Measurements from ENCODE around the gene DLX4.

Gene DLX4

DNA sequence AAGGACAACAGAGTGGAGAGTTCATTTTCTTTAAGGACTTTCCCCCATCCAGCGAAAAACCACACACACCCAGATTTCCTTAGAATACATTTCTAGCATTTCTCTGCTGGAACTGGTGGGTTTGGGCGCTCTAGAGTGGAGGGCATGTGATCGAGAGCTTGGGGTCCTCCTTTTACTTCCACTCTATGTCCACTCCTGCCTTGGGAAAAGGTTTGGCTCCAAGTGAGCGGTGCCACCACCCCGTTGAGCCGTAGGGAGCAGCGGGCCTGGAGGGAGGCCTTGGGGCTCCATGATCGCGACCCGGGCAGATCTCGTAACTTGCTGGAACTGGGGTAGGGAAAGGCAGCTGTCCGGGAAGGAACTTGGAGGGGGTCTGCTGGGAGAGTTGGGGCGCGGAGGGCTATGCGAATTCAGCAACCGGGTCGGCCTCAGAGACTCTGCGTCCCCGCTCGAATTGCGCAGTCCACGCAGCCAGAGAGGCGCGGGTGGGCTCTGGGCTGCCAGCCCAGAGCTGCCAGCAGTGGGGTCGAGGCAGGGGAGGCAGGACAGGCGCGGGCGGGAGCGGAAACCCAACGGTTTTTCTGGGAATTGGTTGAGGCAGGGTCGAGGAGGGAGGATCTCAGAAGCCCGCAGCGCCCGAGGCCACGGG is 2.3 kb downstream of the DLX4 start:
- Histone ChIP-seq H3K9ac (ENCODE audit: low read length) (no peak overlapping the region), H3K4me1 (ENCODE audit: insufficient read depth, low read length) (peaks cover 18% of the 10 kb centered on the region), H3K27me3 (ENCODE audit: control insufficient read depth in 1 of 2, insufficient read depth in 2 of 2, low read length in 2 of 2) (peaks cover 65 to 80% of the 10 kb centered on the region in 2 donors), H3K36me3 (ENCODE audit: insufficient read depth, low read length) (no peaks in the 10 kb centered on the region), H3K4me3 (ENCODE audit: low read depth in 1 of 2, low read length in 2 of 2) (no peak overlapping the region), H3K27ac (ENCODE audit: low read depth, low read length) (no peak overlapping the region), H3K9me3 (ENCODE audit: low read length) (no peaks in the 10 kb centered on the region)

DNA sequence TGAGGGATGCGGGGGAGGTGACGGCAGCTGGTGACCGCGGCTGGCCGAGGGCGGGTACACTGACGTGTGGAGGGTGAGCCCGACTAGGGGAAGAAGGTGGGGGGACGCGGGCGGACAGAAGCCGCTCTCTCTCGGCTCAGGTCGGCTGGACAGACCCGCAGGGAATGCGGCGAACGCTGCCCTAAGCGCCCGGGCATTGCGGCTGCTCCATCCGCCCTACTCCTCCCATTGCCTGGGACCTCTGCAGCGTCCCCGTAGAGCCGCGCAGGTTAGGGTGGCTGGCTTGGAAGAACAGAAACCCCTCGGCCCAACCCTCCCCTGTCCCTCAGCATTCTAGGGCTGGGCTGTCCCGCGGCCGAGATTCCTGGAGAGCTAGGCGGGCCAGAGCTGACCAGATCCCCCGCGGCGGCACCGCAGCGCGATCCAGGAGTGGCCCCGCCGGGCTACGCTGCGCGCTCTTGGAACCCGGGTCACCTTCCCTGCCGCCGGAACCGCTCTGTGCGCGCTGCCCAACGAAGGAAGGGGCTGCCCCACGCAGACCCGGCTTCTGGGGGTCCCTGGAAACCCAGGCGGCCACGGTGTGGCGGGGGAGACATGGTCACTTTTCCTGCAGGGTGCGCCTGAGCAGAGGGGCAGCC is 3.0 kb downstream of the DLX4 start:
- H3K27ac ChIP-seq (ENCODE audit: low read depth, low read length), result no peak overlapping the region
- H3K36me3 ChIP-seq (ENCODE audit: insufficient read depth, low read length), result no peaks in the 10 kb centered on the region
- no peaks in the 10 kb centered on the region for H3K9me3 ChIP-seq (ENCODE audit: low read length)
- no peak overlapping the region for H3K4me3 ChIP-seq (ENCODE audit: low read depth in 1 of 2, low read length in 2 of 2)
- H3K4me1 ChIP-seq (ENCODE audit: insufficient read depth, low read length), result peaks cover 18% of the 10 kb centered on the region
- peaks cover 59 to 74% of the 10 kb centered on the region in 2 donors for H3K27me3 ChIP-seq (ENCODE audit: control insufficient read depth in 1 of 2, insufficient read depth in 2 of 2, low read length in 2 of 2)
- H3K9ac ChIP-seq (ENCODE audit: low read length), result no peak overlapping the region

DNA sequence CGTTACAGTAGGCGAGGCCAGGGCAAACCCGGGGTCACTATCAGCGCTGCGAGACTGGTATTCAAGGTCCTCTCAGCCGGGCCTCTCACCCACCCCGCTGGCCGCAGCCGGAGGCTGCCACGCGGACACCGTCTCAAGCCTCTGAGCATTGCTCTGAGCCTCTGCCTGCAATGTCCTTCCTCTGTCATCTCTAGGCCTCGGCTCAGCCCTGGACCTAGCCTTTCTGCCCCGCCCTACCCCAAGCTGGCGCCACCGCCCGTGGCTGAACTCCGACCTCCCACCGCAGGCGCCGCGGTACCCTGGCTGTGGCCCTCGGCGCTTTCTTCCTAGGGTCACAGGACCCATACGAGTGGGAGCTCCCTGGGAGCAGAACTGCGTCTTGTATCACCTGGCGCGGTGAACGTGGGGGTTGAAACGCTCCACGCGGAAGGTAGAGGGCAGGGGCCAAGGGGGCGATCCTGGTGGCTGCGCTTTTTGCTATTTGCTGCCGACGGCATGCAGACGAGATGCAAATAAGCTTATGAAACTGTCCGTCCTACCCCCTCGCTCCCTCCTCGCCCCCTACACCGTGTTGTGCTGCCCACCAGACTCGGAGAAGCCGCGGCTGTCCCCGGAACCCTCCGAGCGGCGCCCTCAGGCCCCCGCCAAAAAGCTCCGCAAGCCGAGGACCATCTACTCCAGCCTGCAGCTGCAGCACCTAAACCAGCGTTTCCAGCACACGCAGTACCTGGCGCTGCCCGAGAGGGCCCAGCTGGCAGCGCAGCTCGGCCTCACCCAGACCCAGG is 3.7 kb downstream of the DLX4 start:
- H3K27ac ChIP-seq (ENCODE audit: low read depth, low read length), result no peak overlapping the region
- H3K4me3 ChIP-seq (ENCODE audit: low read depth in 1 of 2, low read length in 2 of 2), result no peak overlapping the region
- no peak overlapping the region for H3K9ac ChIP-seq (ENCODE audit: low read length)
- no peaks in the 10 kb centered on the region for H3K9me3 ChIP-seq (ENCODE audit: low read length)
- H3K36me3 ChIP-seq (ENCODE audit: insufficient read depth, low read length), result no peaks in the 10 kb centered on the region
- peaks cover 53 to 67% of the 10 kb centered on the region in 2 donors for H3K27me3 ChIP-seq (ENCODE audit: control insufficient read depth in 1 of 2, insufficient read depth in 2 of 2, low read length in 2 of 2)
- peaks cover 18% of the 10 kb centered on the region for H3K4me1 ChIP-seq (ENCODE audit: insufficient read depth, low read length)

DNA sequence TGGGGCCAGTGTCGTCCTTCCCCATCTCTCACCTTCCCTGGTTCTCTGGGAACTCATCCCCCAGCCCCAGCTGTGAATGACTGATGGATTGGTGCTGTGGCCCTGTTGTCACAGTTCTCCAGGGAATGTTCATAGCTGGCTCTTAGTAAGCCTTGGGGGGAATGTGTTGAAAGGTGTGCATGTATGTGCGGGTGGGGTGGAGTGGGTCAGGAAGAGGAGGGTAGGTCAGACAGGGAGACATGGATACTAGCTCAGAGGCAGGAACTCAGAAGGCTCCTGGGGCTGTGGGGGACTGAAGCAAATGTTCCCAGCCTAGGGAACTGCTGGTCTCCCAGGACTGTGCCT is 4.3 kb downstream of the DLX4 start:
- H3K9ac ChIP-seq (ENCODE audit: low read length), result no peak overlapping the region
- no peaks in the 10 kb centered on the region for H3K9me3 ChIP-seq (ENCODE audit: low read length)
- peaks cover 18% of the 10 kb centered on the region for H3K4me1 ChIP-seq (ENCODE audit: insufficient read depth, low read length)
- no peaks in the 10 kb centered on the region for H3K36me3 ChIP-seq (ENCODE audit: insufficient read depth, low read length)
- no peak overlapping the region for H3K27ac ChIP-seq (ENCODE audit: low read depth, low read length)
- peaks cover 49 to 61% of the 10 kb centered on the region in 2 donors for H3K27me3 ChIP-seq (ENCODE audit: control insufficient read depth in 1 of 2, insufficient read depth in 2 of 2, low read length in 2 of 2)
- no peak overlapping the region for H3K4me3 ChIP-seq (ENCODE audit: low read depth in 1 of 2, low read length in 2 of 2)

DNA sequence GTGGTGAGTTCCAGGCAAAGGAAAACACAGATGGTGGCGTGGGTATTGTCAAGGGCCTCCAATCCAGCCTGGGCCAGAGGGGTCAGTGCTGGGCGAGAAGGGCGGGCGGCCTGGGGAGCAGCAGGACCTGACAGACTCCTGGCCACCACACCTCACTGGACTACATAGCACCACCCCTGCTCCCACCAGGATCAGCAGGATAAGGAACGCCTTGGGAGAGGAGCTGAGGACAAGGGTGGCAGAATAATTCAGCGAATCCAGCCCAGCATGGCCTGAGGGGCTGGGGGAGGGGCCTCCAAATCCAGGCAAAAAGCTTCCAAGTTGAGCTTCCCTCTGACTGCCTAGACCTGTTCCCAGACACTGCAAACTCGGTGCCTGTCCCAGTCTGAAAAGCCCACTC is 6.5 kb downstream of the DLX4 start:
- Histone ChIP-seq H3K4me1 (ENCODE audit: insufficient read depth, low read length) (peaks cover 8% of the 10 kb centered on the region), H3K36me3 (ENCODE audit: insufficient read depth, low read length) (no peaks in the 10 kb centered on the region), H3K27ac (ENCODE audit: low read depth, low read length) (no peak overlapping the region), H3K9me3 (ENCODE audit: low read length) (no peaks in the 10 kb centered on the region), H3K27me3 (ENCODE audit: control insufficient read depth in 1 of 2, insufficient read depth in 2 of 2, low read length in 2 of 2) (peaks cover 28 to 53% of the 10 kb centered on the region in 2 donors), H3K4me3 (ENCODE audit: low read depth in 1 of 2, low read length in 2 of 2) (no peak overlapping the region), H3K9ac (ENCODE audit: low read length) (no peak overlapping the region)

DNA sequence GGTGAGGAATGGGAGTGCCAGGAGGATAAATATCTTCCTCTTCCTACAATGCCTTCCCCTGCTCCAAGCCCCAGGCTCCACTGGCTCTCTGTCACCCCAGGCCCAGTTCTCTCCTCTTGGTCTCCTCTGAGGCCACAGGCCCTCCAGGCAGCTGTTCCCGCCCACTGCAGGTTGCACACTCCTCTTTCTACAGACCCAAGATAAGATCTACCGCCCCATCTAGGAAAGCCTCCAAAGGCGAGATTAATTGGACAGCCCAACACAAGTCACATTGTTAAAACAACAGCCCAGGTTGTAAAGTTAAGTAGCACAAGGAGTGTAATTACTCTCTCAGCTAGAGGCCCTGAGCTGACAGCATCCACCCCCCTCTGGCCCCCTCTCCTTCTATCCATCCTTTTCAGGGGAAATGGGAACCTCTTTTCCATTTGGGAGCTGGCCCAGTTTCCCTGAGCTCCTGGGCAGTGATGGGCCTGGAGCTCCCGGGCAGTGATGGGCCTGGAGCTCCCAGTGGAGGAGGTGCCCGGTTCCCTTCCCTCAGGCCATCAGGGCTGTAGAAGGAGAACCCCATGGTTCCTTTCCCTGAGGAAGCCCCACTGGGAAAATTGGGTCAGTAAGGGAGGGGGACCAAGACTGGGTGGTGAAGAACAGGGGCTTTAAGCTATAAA is 7.3 kb downstream of the DLX4 start:
- H3K27ac ChIP-seq (ENCODE audit: low read depth, low read length), result no peak overlapping the region
- no peak overlapping the region for H3K4me3 ChIP-seq (ENCODE audit: low read depth in 1 of 2, low read length in 2 of 2)
- H3K9me3 ChIP-seq (ENCODE audit: low read length), result no peaks in the 10 kb centered on the region
- no peak overlapping the region for H3K9ac ChIP-seq (ENCODE audit: low read length)
- H3K4me1 ChIP-seq (ENCODE audit: insufficient read depth, low read length), result peaks cover 8% of the 10 kb centered on the region
- H3K36me3 ChIP-seq (ENCODE audit: insufficient read depth, low read length), result no peaks in the 10 kb centered on the region
- H3K27me3 ChIP-seq (ENCODE audit: control insufficient read depth in 1 of 2, insufficient read depth in 2 of 2, low read length in 2 of 2), result peaks cover 21 to 53% of the 10 kb centered on the region in 2 donors

DNA sequence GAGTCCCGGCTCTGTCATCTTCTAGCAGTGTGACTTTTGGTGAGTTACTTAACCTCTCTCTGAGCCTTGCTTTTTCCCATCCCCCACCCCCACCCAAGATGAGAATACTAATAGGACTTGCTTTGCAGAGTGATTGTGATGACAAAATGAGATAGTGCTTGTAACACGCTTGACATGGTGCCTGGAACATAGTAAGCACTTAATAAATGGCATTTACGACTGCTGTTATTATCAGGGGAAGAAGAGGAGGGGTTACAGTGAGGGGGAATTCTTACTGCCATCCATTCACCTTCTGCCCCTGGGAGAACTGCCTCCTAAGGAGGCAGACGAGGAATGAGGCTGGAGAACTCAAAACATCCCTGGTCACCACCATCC is 7.8 kb downstream of the DLX4 start:
- peaks cover 8% of the 10 kb centered on the region for H3K4me1 ChIP-seq (ENCODE audit: insufficient read depth, low read length)
- no peak overlapping the region for H3K9ac ChIP-seq (ENCODE audit: low read length)
- no peaks in the 10 kb centered on the region for H3K9me3 ChIP-seq (ENCODE audit: low read length)
- H3K27me3 ChIP-seq (ENCODE audit: control insufficient read depth in 1 of 2, insufficient read depth in 2 of 2, low read length in 2 of 2), result peaks cover 20 to 48% of the 10 kb centered on the region in 2 donors
- no peak overlapping the region for H3K27ac ChIP-seq (ENCODE audit: low read depth, low read length)
- H3K4me3 ChIP-seq (ENCODE audit: low read depth in 1 of 2, low read length in 2 of 2), result no peak overlapping the region
- no peaks in the 10 kb centered on the region for H3K36me3 ChIP-seq (ENCODE audit: insufficient read depth, low read length)

DNA sequence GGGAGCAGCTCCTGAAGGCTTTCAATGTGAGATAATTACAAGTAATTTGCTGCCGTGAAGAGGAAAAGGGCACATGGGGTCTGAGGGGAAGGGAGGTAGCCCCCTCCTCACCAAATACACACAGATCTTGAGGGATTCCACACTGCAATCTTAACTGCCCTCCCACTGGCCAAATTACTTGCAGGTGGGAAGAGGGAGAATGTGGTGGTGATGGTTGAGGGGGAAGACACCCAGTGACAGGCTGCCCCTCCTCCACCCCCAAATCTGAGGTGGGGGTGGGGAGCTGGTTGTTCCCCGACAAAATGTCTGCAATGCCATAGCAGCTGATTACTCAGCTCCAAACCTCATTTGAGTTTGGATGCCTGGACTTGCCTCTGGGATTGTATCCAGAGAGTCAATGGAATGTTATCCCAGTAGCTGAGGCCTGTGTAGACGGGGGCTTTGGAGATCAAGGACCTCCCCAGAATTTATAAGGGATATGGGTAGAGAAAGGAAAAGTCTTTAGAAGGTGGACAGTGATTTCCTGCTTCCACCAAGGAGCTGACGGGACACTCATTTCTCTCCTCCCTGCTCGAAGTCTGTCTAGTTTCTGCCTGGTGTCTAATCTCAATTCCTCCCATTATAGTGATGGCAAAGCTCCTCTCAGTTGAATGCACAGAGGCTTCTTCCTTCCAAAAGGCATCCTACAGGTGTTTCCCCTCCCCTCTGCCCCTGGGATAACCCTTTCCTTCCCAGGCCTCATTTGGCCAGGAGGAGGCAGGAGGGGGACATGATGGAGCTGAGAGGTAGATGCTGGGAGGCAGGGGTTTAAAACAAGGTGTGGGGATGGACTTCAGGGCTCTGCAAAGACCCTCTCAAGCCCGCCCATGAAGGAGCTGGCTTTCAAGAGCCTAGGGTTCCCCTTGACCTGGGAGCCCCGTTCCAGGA is 8.7 kb downstream of the DLX4 start:
- H3K9me3 ChIP-seq (ENCODE audit: low read length), result no peaks in the 10 kb centered on the region
- no peak overlapping the region for H3K27ac ChIP-seq (ENCODE audit: low read depth, low read length)
- no peak overlapping the region for H3K9ac ChIP-seq (ENCODE audit: low read length)
- no peaks in the 10 kb centered on the region for H3K36me3 ChIP-seq (ENCODE audit: insufficient read depth, low read length)
- peaks cover 15 to 39% of the 10 kb centered on the region in 2 donors for H3K27me3 ChIP-seq (ENCODE audit: control insufficient read depth in 1 of 2, insufficient read depth in 2 of 2, low read length in 2 of 2)
- H3K4me1 ChIP-seq (ENCODE audit: insufficient read depth, low read length), result peaks cover 3% of the 10 kb centered on the region
- H3K4me3 ChIP-seq (ENCODE audit: low read depth in 1 of 2, low read length in 2 of 2), result no peak overlapping the region

DNA sequence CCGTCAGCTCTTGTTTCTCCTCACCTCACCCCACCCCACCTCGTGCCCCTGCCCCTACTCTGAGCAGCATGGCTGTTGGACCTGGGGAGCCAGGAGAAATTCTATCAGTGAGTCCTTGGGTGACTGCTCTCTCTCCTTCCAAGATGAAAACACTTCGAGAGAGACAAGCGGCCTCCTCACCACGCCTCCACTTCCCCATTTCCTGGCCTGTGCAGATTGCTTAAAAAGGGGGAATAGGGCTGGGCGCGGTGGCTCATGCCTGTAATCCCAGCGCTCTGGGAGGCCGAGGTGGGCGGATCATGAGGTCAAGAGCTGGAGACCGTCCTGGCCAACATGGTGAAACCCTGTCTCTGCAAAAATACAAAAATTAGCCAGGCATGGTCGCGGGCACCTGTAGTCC is 9.5 kb downstream of the DLX4 start:
- Histone ChIP-seq H3K36me3 (ENCODE audit: insufficient read depth, low read length) (no peaks in the 10 kb centered on the region), H3K4me3 (ENCODE audit: low read depth in 1 of 2, low read length in 2 of 2) (no peak overlapping the region), H3K9ac (ENCODE audit: low read length) (no peak overlapping the region), H3K27me3 (ENCODE audit: control insufficient read depth in 1 of 2, insufficient read depth in 2 of 2, low read length in 2 of 2) (peaks cover 7 to 31% of the 10 kb centered on the region in 2 donors), H3K27ac (ENCODE audit: low read depth, low read length) (no peak overlapping the region), H3K4me1 (ENCODE audit: insufficient read depth, low read length) (no peaks in the 10 kb centered on the region), H3K9me3 (ENCODE audit: low read length) (no peaks in the 10 kb centered on the region)

DNA sequence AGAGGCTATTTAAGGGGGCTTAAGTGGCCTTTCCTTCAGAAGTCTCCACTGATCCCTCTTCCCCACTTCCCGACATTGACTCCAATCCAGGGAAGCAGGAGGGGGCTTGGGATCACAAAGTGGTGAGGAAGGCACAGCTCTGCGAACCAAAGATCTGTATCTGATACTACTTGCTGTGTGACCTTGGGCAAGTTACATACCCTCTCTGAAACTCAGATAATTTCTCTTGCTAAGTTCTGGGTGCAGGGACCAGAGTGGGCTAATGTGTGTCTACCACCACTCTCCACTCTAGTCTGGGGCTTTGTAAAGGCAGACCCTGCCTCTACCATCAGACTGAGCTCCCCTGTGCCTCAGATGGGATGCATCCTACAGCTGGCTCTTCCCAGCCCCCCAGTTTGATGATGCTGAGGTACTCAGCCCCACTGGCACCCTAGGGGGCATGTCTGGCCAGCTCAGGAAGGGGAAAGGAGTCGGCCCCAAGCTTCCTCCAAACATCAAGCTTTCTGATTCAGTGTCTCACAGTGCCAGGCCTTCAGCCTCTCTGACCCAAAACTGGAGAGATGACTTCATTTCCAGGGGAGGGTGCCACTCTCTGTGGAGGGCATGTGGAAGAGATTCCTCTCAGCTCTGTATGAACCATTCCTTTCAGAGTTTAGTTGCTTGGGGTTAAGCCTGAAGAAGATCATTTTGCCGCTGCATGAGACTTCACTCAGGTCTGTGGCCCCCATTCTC is 10.9 kb downstream of the DLX4 start:
- Histone ChIP-seq H3K9ac (ENCODE audit: low read length) (no peak overlapping the region), H3K9me3 (ENCODE audit: low read length) (no peaks in the 10 kb centered on the region), H3K4me1 (ENCODE audit: insufficient read depth, low read length) (no peaks in the 10 kb centered on the region), H3K27me3 (ENCODE audit: control insufficient read depth in 1 of 2, insufficient read depth in 2 of 2, low read length in 2 of 2) (peaks cover 3 to 22% of the 10 kb centered on the region in 2 donors), H3K27ac (ENCODE audit: low read depth, low read length) (no peak overlapping the region), H3K4me3 (ENCODE audit: low read depth in 1 of 2, low read length in 2 of 2) (no peak overlapping the region), H3K36me3 (ENCODE audit: insufficient read depth, low read length) (no peaks in the 10 kb centered on the region)

Data from muscle layer of colon (tissue), 2 donors.